Liver (tissue), 9 donors: ENCODE results near the gene CCNO. TPM values are rescaled to one million over a fixed set of nuclear protein-coding genes. Genes with fewer than 3 reads are reported as not detected.

ENCODE experiments used
- DNase-seq: peaks from one replicate; pipeline ENCODE4 v3.0.0-alpha.2; 2017; ENCODE audit warnings: low spot score
- H3K27ac ChIP-seq, 2 donors: one replicate each; pipeline ENCODE4 v1.7.0; 2013; ENCODE audit warnings: inconsistent platforms in 2 of 2, low read length in 2 of 2, control low read depth in 1 of 2, low read depth in 1 of 2, mild to moderate bottlenecking in 1 of 2
- H3K27me3 ChIP-seq, 4 donors: one replicate each; pipeline versions ENCODE4 v1.6.1 to v1.7.0; 2013; ENCODE audit warnings: low read length in 3 of 4, inconsistent platforms in 1 of 4, mild to moderate bottlenecking in 1 of 4, moderate library complexity in 1 of 4; ENCODE audit not compliant: control insufficient read depth in 4 of 4, insufficient read depth in 4 of 4
- H3K36me3 ChIP-seq, 4 donors: one replicate each; pipeline versions ENCODE4 v1.6.1 to v1.7.0; 2013; ENCODE audit warnings: low read length in 3 of 4, mild to moderate bottlenecking in 3 of 4, low read depth in 1 of 4, moderate library complexity in 1 of 4; ENCODE audit not compliant: control insufficient read depth in 4 of 4, insufficient read depth in 3 of 4
- H3K4me1 ChIP-seq, 4 donors: one replicate each; pipeline versions ENCODE4 v1.6.1 to v1.7.0; 2013; ENCODE audit warnings: low read length in 3 of 4, mild to moderate bottlenecking in 3 of 4, moderate library complexity in 1 of 4; ENCODE audit not compliant: control insufficient read depth in 4 of 4, insufficient read depth in 4 of 4
- H3K4me3 ChIP-seq, 3 donors: one replicate each; pipeline versions ENCODE4 v1.6.1 to v1.7.0; 2013; ENCODE audit warnings: low read length in 3 of 3, control low read depth in 1 of 3, low read depth in 1 of 3, mild to moderate bottlenecking in 1 of 3
- H3K9ac ChIP-seq, 2 donors: one replicate each; pipeline ENCODE4 v1.7.0; 2013; ENCODE audit warnings: low read length in 2 of 2, mild to moderate bottlenecking in 2 of 2, moderate library complexity in 2 of 2, control low read depth in 1 of 2, low read depth in 1 of 2
- H3K9me3 ChIP-seq, 4 donors: one replicate each; pipeline versions ENCODE4 v1.6.1 to v1.7.0; 2013; ENCODE audit warnings: low read length in 3 of 4; ENCODE audit not compliant: control insufficient read depth in 4 of 4
- EGR1 ChIP-seq, 2 donors: IDR thresholded peaks; 2 replicates each; pipeline ENCODE4 v1.6.1; 2016 to 2018; ENCODE audit warnings: antibody characterized with exemption in 2 of 2, low read depth in 2 of 2
- FOXA1 ChIP-seq: IDR thresholded peaks from 2 replicates; pipeline ENCODE4 v1.6.1; 2016; ENCODE audit warnings: antibody characterized with exemption
- GABPA ChIP-seq, 2 donors: IDR thresholded peaks in 1 of 2; conservative IDR thresholded peaks in 1 of 2; 2 replicates each; pipeline ENCODE4 v1.6.1; 2016; ENCODE audit warnings: antibody characterized with exemption in 2 of 2, mild to moderate bottlenecking in 1 of 2, moderate library complexity in 1 of 2
- HNF4A ChIP-seq, 2 donors: conservative IDR thresholded peaks; 2 replicates each; pipeline ENCODE4 v1.6.1; 2016; ENCODE audit warnings: antibody characterized with exemption in 2 of 2, mild to moderate bottlenecking in 2 of 2
- JUND ChIP-seq, 2 donors: IDR thresholded peaks; 2 replicates each; pipeline ENCODE4 v1.6.1; 2016; ENCODE audit warnings: antibody characterized with exemption in 2 of 2
- NR2F2 ChIP-seq: IDR thresholded peaks from 2 replicates; pipeline ENCODE4 v1.6.1; 2016; ENCODE audit warnings: antibody characterized with exemption
- RAD21 ChIP-seq, 2 donors: IDR thresholded peaks; 2 replicates each; pipeline ENCODE4 v1.6.1; 2016; ENCODE audit warnings: antibody characterized with exemption in 2 of 2, mild to moderate bottlenecking in 2 of 2
- RXRA ChIP-seq, 2 donors: IDR thresholded peaks; 2 replicates each; pipeline ENCODE4 v1.6.1; 2017 to 2018; ENCODE audit warnings: antibody characterized with exemption in 2 of 2, mild to moderate bottlenecking in 1 of 2
- SP1 ChIP-seq: IDR thresholded peaks from 2 replicates; pipeline ENCODE4 v1.6.1; 2018; ENCODE audit warnings: antibody characterized with exemption, mild to moderate bottlenecking
- TAF1 ChIP-seq: conservative IDR thresholded peaks from 2 replicates; pipeline ENCODE4 v1.6.1; 2016; ENCODE audit warnings: antibody characterized with exemption, mild to moderate bottlenecking
- WGBS: extraction: QIAGEN DNeasy Blood & Tissue Kit; methylation state at CpG from one replicate; pipeline ENCODE4 v1.1.7; 2013; 5-methylcytosine and 5-hydroxymethylcytosine counted together
- polyA plus RNA-seq, 2 donors: library from polyadenylated mRNA; stranded (reverse) in 1 of 2; unstranded in 1 of 2; fragments of 200-250 nt in 1 of 2; fragments of >200 nt in 1 of 2; fragmentation: Nextera tagmentation in 1 of 2; extraction: Ambion mirVana in 1 of 2; gene quantifications; one replicate each; pipeline versions ENCODE4 v1.2.1 to v1.2.3, GENCODE V29; 2013 to 2015
- total RNA-seq, 2 donors: library from RNA; depleted of rRNA; stranded (reverse); fragments of >200 nt; gene quantifications; one replicate each; pipeline ENCODE4 v1.2.3, GENCODE V29; 2014
- TF ChIP-seq, protein P1 (sequence below): IDR thresholded peaks from 2 replicates; pipeline ENCODE4 v1.6.1; 2016; ENCODE audit warnings: antibody characterized with exemption
- TF ChIP-seq, protein P2 (sequence below): IDR thresholded peaks from 2 replicates; pipeline ENCODE4 v1.6.1; 2016; ENCODE audit warnings: antibody characterized with exemption
- TF ChIP-seq, protein P3 (sequence below): IDR thresholded peaks from 2 replicates; pipeline ENCODE4 v1.6.1; 2016; ENCODE audit warnings: antibody characterized with exemption, mild to moderate bottlenecking
- TF ChIP-seq, protein P4 (sequence below): fragments of 150-350 bp; IDR thresholded peaks from 2 replicates; pipeline ENCODE4 v1.5.1; 2017; ENCODE audit warnings: improper control_type of control experiment, low read depth, low read length; ENCODE audit not compliant: missing input control
- TF ChIP-seq, protein P5 (sequence below): IDR thresholded peaks from 2 replicates; pipeline ENCODE4 v1.6.1; 2016; ENCODE audit warnings: antibody characterized with exemption
- donor health status: healthy.
- donor health status: healthy.
- donor health status: healthy.
- donor health status: healthy.
- donor health status: healthy.

CCNO gene
- total and polyA plus RNA-seq, 4 donors, result 0.23 TPM; not detected in 3

DNA sequence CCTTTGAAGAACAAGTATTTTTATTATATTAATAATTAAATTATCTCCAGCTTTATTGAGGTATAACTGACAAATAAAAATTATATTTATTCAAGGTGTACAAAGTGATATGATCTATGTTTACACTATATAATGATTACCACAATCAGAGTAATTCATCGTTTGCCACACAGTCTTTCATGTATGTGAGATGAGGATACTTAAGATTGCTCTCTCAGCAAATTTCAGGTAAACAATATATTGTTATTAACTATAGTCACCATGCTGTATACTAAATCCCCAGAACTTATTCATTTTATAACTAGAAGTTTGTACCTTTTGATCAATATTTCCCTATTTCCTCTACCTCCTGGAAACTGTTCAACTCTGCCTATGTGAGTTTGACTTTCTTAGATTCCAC lies 16.7 kb upstream of the CCNO start:
- Histone ChIP-seq H3K9me3 (peaks cover 0 to 11% (median 3%) of the 10 kb centered on the region in 4 donors), H3K36me3 (peaks cover 0 to 11% (median 6%) of the 10 kb centered on the region in 4 donors), H3K4me3 (no peak overlapping the region), H3K27me3 (no peaks in the 10 kb centered on the region), H3K4me1 (no peaks in the 10 kb centered on the region), H3K9ac (no peak overlapping the region), H3K27ac (no peak overlapping the region)
- WGBS, result 57% methylated on average over 1 of the region's 1 CpG
- no peak for TF ChIP-seq RXRA (IDR thresholded peaks at IDR 0.05)
- no peak for TF ChIP-seq HNF4A (conservative IDR thresholded peaks at IDR 0.05)
- TF ChIP-seq, protein P1, sequence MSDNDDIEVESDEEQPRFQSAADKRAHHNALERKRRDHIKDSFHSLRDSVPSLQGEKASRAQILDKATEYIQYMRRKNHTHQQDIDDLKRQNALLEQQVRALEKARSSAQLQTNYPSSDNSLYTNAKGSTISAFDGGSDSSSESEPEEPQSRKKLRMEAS, result no peak
- TF ChIP-seq EGR1 (IDR thresholded peaks at IDR 0.05; ENCODE audit: low read depth in 2 of 2), result no peak
- no peak for DNase-seq

DNA sequence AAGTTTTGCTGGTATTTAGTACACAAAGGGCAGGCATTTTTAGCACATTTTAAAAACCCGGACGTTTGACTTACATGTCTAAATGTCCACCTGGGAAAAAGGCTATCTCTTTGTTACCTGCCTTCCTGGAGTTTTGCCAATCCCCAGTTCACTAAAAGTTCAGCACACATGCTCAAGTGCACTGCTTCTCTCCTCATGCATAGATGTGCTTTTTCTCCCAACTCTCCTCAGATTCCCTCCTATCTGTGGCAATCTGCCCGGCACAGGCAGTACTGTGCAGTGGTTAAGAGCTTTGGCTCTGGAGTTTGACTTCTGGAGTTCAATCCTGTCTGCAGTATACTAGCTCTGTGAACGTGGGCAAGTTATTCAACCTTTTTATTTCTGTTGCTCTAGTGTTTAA lies 8.3 kb upstream of the CCNO start:
- WGBS, result 60% methylated on average over 4 of the region's 4 CpGs
- H3K9ac ChIP-seq, result no peak overlapping the region
- DNase-seq, result no peak
- no peak overlapping the region for H3K4me3 ChIP-seq
- H3K9me3 ChIP-seq, result no peaks in the 10 kb centered on the region
- H3K27ac ChIP-seq, result no peak overlapping the region
- no peak for TF ChIP-seq RXRA (IDR thresholded peaks at IDR 0.05)
- no peak for TF ChIP-seq FOXA1
- TF ChIP-seq, protein P2, sequence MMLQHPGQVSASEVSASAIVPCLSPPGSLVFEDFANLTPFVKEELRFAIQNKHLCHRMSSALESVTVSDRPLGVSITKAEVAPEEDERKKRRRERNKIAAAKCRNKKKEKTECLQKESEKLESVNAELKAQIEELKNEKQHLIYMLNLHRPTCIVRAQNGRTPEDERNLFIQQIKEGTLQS, result no peak
- TF ChIP-seq TAF1, result no peak
- TF ChIP-seq, protein P3, sequence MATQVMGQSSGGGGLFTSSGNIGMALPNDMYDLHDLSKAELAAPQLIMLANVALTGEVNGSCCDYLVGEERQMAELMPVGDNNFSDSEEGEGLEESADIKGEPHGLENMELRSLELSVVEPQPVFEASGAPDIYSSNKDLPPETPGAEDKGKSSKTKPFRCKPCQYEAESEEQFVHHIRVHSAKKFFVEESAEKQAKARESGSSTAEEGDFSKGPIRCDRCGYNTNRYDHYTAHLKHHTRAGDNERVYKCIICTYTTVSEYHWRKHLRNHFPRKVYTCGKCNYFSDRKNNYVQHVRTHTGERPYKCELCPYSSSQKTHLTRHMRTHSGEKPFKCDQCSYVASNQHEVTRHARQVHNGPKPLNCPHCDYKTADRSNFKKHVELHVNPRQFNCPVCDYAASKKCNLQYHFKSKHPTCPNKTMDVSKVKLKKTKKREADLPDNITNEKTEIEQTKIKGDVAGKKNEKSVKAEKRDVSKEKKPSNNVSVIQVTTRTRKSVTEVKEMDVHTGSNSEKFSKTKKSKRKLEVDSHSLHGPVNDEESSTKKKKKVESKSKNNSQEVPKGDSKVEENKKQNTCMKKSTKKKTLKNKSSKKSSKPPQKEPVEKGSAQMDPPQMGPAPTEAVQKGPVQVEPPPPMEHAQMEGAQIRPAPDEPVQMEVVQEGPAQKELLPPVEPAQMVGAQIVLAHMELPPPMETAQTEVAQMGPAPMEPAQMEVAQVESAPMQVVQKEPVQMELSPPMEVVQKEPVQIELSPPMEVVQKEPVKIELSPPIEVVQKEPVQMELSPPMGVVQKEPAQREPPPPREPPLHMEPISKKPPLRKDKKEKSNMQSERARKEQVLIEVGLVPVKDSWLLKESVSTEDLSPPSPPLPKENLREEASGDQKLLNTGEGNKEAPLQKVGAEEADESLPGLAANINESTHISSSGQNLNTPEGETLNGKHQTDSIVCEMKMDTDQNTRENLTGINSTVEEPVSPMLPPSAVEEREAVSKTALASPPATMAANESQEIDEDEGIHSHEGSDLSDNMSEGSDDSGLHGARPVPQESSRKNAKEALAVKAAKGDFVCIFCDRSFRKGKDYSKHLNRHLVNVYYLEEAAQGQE, result no peak
- no peak for TF ChIP-seq NR2F2
- TF ChIP-seq RAD21 (IDR thresholded peaks at IDR 0.05), result no peak
- no peak for TF ChIP-seq GABPA (IDR thresholded peaks at IDR 0.05 in 1 of 2, conservative IDR thresholded peaks at IDR 0.05 in 1 of 2)
- TF ChIP-seq, protein P4, sequence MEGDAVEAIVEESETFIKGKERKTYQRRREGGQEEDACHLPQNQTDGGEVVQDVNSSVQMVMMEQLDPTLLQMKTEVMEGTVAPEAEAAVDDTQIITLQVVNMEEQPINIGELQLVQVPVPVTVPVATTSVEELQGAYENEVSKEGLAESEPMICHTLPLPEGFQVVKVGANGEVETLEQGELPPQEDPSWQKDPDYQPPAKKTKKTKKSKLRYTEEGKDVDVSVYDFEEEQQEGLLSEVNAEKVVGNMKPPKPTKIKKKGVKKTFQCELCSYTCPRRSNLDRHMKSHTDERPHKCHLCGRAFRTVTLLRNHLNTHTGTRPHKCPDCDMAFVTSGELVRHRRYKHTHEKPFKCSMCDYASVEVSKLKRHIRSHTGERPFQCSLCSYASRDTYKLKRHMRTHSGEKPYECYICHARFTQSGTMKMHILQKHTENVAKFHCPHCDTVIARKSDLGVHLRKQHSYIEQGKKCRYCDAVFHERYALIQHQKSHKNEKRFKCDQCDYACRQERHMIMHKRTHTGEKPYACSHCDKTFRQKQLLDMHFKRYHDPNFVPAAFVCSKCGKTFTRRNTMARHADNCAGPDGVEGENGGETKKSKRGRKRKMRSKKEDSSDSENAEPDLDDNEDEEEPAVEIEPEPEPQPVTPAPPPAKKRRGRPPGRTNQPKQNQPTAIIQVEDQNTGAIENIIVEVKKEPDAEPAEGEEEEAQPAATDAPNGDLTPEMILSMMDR, result no peak
- TF ChIP-seq, protein P5, sequence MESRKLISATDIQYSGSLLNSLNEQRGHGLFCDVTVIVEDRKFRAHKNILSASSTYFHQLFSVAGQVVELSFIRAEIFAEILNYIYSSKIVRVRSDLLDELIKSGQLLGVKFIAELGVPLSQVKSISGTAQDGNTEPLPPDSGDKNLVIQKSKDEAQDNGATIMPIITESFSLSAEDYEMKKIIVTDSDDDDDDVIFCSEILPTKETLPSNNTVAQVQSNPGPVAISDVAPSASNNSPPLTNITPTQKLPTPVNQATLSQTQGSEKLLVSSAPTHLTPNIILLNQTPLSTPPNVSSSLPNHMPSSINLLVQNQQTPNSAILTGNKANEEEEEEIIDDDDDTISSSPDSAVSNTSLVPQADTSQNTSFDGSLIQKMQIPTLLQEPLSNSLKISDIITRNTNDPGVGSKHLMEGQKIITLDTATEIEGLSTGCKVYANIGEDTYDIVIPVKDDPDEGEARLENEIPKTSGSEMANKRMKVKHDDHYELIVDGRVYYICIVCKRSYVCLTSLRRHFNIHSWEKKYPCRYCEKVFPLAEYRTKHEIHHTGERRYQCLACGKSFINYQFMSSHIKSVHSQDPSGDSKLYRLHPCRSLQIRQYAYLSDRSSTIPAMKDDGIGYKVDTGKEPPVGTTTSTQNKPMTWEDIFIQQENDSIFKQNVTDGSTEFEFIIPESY, result no peak
- TF ChIP-seq SP1, result no peak
- TF ChIP-seq JUND (IDR thresholded peaks at IDR 0.05), result no peak
- H3K4me1 ChIP-seq, result no peaks in the 10 kb centered on the region
- no peaks in the 10 kb centered on the region for H3K36me3 ChIP-seq
- H3K27me3 ChIP-seq, result peaks cover 0 to 5% (median 1%) of the 10 kb centered on the region in 4 donors
